D721Med (cell line): ENCODE data around the gene HDAC4.

Experiments
- DNase-seq: peaks from one replicate; pipeline ENCODE4 v3.0.0; 2011; ENCODE audit warnings: low spot score; ENCODE audit not compliant: insufficient read length
- FAIRE-seq: peaks from 2 replicates; lab custom pipeline; 2011; peaks lifted over from hg19 to GRCh38; lab: Jason Lieb, UNC
- CTCF ChIP-seq: IDR thresholded peaks from 2 replicates; pipeline ENCODE4 v1.5.1; 2012; ENCODE audit warnings: mild to moderate bottlenecking, control low read depth; ENCODE audit not compliant: insufficient read depth; ENCODE audit errors: missing control alignments

The HDAC4 gene

GRCh38 chr2:239214725-239215124, 186.1 kb downstream of the HDAC4 start:
- FAIRE-seq (no peak), DNase-seq (no peak)
- TF ChIP-seq CTCF: no peak

GRCh38 chr2:239213643-239214101, 187.1 kb downstream of the HDAC4 start:
- FAIRE-seq: no peak

GRCh38 chr2:239212929-239213642, 187.7 kb downstream of the HDAC4 start:
- no peak for TF ChIP-seq CTCF
- no peak for DNase-seq
- no peak for FAIRE-seq

More at GRCh38 chr2:239213643-239214101, 187.1 kb downstream of the HDAC4 start:
- DNase-seq: no peak
- TF ChIP-seq CTCF: no peak

GRCh38 chr2:239212121-239212928, 188.5 kb downstream of the HDAC4 start:
- no peak for TF ChIP-seq CTCF
- no peak for FAIRE-seq
- DNase-seq: no peak

- TF ChIP-seq CTCF: no peak
- DNase-seq: no peak
- FAIRE-seq: no peak
Observed at GRCh38 chr2:239211396-239212094, 189.3 kb downstream of the HDAC4 start.

GRCh38 chr2:239209783-239210182, 191.0 kb downstream of the HDAC4 start:
- DNase-seq (no peak), FAIRE-seq (no peak)
- no peak for TF ChIP-seq CTCF
